Lower lobe of right lung (tissue), 2 donors: ENCODE results near the gene HP1BP3. TPM values are rescaled to one million over a fixed set of nuclear protein-coding genes. Genes with fewer than 3 reads are reported as not detected.

ENCODE experiments used
- ATAC-seq, 2 donors: fragments of 200-7000 bp; cut with Tn5 transposase; one replicate each; pipeline ENCODE4 v1.9.1; 2020 to 2022; ENCODE audit warnings: mild to moderate bottlenecking in 2 of 2, moderate library complexity in 2 of 2
- DNase-seq: peaks from one replicate; pipeline ENCODE4 v3.0.0-alpha.2; 2020
- H3K27ac ChIP-seq: fragments of 200-600 bp; one replicate; pipeline ENCODE4 v1.8.0; 2022
- H3K27me3 ChIP-seq: fragments of 200-600 bp; one replicate; pipeline ENCODE4 v1.8.0; 2022; ENCODE audit warnings: low read depth
- H3K36me3 ChIP-seq: fragments of 200-600 bp; one replicate; pipeline ENCODE4 v1.8.0; 2022; ENCODE audit warnings: mild to moderate bottlenecking
- H3K4me1 ChIP-seq: fragments of 200-600 bp; one replicate; pipeline ENCODE4 v1.8.0; 2022
- H3K4me3 ChIP-seq: fragments of 200-600 bp; one replicate; pipeline ENCODE4 v1.8.0; 2022; ENCODE audit warnings: mild to moderate bottlenecking
- H3K9me3 ChIP-seq: fragments of 200-600 bp; one replicate; pipeline ENCODE4 v1.8.0; 2022
- intact Hi-C: fragments of 100-400 bp; cut with DNase I; formaldehyde crosslinking; loops from one replicate; pipeline ENCODE4 v1.11.0; 2022
- total RNA-seq: library from RNA; stranded (reverse); fragmentation: NEBNext Ultra II Directional; extraction: Animal tissue kit (Norgen Biotek cat#: 25700); gene quantifications from one replicate; pipeline ENCODE4 v1.2.1, GENCODE V29; 2021
- TF ChIP-seq, protein P1 (sequence below): fragments of 200-600 bp; IDR thresholded peaks from one replicate; pipeline ENCODE4 v1.8.0; 2022; ENCODE audit warnings: antibody characterized with exemption, mild to moderate bottlenecking
- donor health status: DM: no; HTN: yes; CAD: no; lungs with severe emphysema.

Gene HP1BP3
- total RNA-seq, 1 donor from 2014 or later, result 253 TPM

DNA sequence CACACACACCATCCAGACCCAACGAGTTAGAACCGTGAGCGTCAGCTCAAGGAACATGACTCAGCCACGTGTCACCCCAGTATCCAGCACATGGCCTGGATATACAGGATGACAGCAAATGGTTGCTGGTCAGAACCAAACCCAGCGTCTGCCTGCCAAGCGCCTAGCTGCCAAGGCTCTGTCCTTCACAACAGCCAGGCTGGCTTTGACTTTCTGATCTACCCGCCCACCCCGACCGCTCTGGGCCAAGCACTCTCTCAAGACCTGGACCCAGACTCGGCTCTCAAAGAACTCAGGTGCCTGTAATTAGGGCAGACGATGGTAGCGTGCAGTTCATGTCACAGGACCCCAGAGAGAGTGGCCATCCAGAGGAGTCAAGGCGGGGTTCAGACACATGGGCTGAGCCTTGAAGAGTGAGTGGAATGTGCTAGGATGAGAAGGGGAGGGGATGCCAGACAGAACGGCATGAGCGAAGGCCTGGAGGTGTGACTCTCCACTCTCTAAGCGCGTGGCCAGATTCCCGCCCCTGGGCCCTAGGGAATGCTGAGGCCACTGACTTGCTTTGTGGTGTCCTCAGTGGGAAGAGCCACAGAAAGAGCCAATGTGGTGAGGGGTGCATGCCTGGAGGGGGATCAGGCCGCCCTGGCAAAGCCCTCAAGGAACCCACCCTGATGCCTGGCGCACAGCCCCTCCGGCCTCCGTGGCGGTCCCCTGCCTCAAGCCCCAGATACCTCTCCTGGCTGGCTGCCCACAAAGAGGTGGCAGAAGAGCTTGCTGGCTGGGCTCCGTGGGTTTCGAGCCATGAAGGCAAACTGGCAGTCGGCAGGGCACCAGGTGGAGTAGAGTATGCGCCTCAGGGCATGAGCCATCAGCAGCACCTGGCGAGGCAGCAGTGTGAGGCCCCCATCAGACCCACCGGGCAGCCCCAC lies 61.7 kb downstream of the HP1BP3 start:
- ATAC-seq, result no peak
- no peak overlapping the region for H3K4me3 ChIP-seq
- DNase-seq, result no peak
- no peak overlapping the region for H3K27ac ChIP-seq
- H3K36me3 ChIP-seq, result no peaks in the 10 kb centered on the region
- H3K9me3 ChIP-seq, result no peaks in the 10 kb centered on the region
- intact Hi-C loops, result no loop called here
- H3K27me3 ChIP-seq, result peaks cover 21% of the 10 kb centered on the region
- TF ChIP-seq, protein P1, sequence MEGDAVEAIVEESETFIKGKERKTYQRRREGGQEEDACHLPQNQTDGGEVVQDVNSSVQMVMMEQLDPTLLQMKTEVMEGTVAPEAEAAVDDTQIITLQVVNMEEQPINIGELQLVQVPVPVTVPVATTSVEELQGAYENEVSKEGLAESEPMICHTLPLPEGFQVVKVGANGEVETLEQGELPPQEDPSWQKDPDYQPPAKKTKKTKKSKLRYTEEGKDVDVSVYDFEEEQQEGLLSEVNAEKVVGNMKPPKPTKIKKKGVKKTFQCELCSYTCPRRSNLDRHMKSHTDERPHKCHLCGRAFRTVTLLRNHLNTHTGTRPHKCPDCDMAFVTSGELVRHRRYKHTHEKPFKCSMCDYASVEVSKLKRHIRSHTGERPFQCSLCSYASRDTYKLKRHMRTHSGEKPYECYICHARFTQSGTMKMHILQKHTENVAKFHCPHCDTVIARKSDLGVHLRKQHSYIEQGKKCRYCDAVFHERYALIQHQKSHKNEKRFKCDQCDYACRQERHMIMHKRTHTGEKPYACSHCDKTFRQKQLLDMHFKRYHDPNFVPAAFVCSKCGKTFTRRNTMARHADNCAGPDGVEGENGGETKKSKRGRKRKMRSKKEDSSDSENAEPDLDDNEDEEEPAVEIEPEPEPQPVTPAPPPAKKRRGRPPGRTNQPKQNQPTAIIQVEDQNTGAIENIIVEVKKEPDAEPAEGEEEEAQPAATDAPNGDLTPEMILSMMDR, result no peak
- no peaks in the 10 kb centered on the region for H3K4me1 ChIP-seq

DNA sequence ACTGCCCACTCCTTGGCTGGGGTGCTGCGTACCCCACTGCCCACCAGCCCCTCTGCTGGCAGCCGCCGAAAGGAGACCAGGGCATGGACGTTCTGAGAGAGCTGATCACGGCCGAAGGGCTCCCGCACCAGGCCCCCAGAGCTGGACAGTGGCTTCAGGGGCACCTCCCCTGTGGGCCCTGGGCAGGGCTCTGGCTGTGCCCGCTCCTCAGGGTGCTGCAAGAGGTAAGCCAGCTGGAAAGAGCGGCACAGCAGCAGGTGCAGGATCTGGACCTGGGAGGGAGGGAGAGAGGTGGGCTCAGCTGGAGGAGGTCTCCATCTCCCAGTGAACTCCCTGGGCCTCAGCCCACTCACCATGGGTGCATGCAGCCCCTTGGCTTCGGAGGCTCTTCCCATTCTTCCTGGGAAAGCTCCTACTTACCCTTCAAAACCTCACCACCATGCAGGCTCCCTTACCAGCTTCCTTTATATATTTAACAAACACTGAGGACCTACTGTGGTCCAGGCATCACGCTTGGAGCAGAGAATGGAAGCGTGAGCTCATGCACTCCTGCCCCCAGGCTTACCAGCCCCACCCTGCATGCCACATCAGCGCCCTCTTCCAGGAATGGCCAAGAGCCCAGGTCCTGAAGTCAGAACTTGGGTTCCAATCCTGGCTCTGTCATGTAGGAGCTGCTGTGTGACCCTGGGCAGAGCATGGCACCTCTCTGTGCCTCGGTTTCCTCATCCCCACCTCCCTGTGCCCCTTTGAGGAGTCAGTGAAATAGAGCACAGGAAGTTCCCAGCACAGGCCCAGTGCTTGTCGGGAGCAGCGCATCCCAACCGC lies 62.5 kb downstream of the HP1BP3 start:
- intact Hi-C loops, result no loop called here
- ATAC-seq, result no peak
- Histone ChIP-seq H3K36me3 (no peaks in the 10 kb centered on the region), H3K27me3 (peaks cover 12% of the 10 kb centered on the region), H3K4me1 (no peaks in the 10 kb centered on the region), H3K27ac (no peak overlapping the region), H3K4me3 (no peak overlapping the region), H3K9me3 (no peaks in the 10 kb centered on the region)
- TF ChIP-seq, protein P1, result no peak
- DNase-seq, result no peak

DNA sequence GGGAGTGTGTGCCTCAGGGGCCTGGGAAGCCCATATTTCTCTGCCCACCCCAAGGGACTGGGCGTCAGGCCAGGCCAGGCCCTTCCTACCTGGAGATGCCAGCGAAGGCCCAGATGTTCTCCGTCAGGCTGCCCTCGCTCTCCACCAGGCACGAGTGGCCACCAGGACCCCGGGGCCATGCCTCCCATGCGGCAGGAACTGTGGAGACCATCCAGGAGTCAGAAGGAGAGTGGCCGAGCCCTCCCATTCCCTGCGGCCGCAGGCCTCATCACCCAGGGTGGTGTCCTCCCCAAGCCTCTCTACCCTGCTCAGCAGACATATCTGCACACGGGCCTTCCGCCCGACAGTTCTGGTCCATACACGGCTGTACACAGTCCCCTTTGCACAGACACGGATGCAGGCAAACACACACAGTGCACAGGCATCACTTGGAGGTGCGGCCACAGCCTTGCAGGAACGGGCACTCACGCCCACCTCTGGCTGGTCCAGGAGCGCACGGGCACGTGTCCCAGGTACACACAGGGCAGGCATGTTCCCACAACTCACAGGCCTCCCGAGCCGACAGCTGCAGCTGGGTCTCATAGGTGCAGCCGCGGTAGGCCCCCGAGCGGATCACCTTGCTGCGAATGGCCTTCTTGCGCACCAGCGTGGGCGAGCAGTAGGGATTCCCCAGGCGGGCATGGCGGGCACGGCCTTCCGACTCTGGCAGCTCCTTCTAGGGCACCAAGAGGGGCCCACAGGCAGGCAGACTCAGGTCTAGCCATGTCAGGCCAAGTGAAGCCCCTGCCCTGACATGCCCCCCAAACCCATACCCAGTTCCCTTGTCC lies 63.4 kb downstream of the HP1BP3 start:
- intact Hi-C loops, result no loop called here
- no peak for DNase-seq
- no peaks in the 10 kb centered on the region for H3K9me3 ChIP-seq

DNA sequence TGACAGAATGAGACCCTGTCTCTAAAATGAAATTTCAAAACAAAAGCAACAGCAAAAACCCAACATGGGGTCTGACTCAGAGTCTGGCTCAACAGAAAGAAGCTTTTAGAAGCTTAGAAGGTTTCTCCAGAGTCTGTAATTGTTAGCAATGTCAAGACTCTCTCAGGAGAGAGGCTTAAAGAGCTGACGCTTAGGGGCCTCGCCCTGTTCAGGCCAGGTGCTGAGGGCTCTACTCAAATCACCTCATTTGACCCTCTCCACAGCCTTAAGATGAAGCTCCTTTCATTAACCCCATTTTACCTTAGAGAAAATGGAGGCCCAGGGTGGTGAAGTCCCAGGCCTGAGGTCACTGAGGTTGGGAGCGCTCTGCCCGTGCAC lies 64.0 kb downstream of the HP1BP3 start:
- Histone ChIP-seq H3K9me3 (no peaks in the 10 kb centered on the region), H3K4me3 (no peak overlapping the region), H3K4me1 (peaks cover 2% of the 10 kb centered on the region), H3K27ac (no peak overlapping the region), H3K27me3 (no peaks in the 10 kb centered on the region), H3K36me3 (no peaks in the 10 kb centered on the region)
- TF ChIP-seq, protein P1, result no peak
- intact Hi-C loops, result no loop called here
- peak; percentile 26 to 48 for ATAC-seq
- DNase-seq, result no peak

More for the DNA sequence above, 63.4 kb downstream of the HP1BP3 start:
- TF ChIP-seq, protein P1, result no peak
- Histone ChIP-seq H3K36me3 (no peaks in the 10 kb centered on the region), H3K27me3 (peaks cover 4% of the 10 kb centered on the region), H3K4me1 (no peaks in the 10 kb centered on the region), H3K4me3 (no peak overlapping the region), H3K27ac (no peak overlapping the region)
- ATAC-seq, result no peak
